ENCODE data around the gene NHP2.
A peak's percentile ranks its signal among the peaks of the same experiment; 100 is the strongest.

NHP2 gene

GRCh38 chr5:178111925-178112324, 41.8 kb downstream of the NHP2 start:
- Histone ChIP-seq H2BK12ac (ENCODE audit: low read length in 2 of 2) (no peak overlapping the region), H3K4me3 (ENCODE audit: insufficient read depth in 1 of 2, low read depth in 1 of 2, low read length in 2 of 2) (no peak overlapping the region), H3K9ac (ENCODE audit: low read length) (no peak overlapping the region), H3K27ac (ENCODE audit: low read length, poor library complexity, severe bottlenecking) (no peak overlapping the region), H2BK5ac (ENCODE audit: low read depth, low read length, poor library complexity, severe bottlenecking) (no peak overlapping the region), H3K23ac (ENCODE audit: low read length in 2 of 2) (no peak overlapping the region), H2BK120ac (ENCODE audit: low read depth, low read length) (no peak overlapping the region), H4K8ac (ENCODE audit: low read length) (no peak overlapping the region), H3K79me1 (replicated peaks; ENCODE audit: low read length, poor library complexity, severe bottlenecking) (no peaks in the 10 kb centered on the region), H3K14ac (ENCODE audit: low read length in 2 of 2) (no peak overlapping the region), H4K91ac (ENCODE audit: low read length) (no peak overlapping the region), H3K18ac (ENCODE audit: low read depth in 1 of 2, low read length in 2 of 2) (no peak overlapping the region), H2BK15ac (ENCODE audit: low read depth, poor library complexity, severe bottlenecking) (no peak overlapping the region), H2AK5ac (ENCODE audit: low read length, severe bottlenecking) (no peak overlapping the region), H3K9me3 (ENCODE audit: control insufficient read depth, low read length) (peaks cover 3% of the 10 kb centered on the region), H3K36me3 (ENCODE audit: control insufficient read depth in 1 of 2, insufficient read depth in 2 of 2, low read depth in 1 of 2, low read length in 2 of 2) (no peaks in the 10 kb centered on the region), H3K4me1 (ENCODE audit: control insufficient read depth, insufficient read depth, low read depth, low read length) (peaks cover 30% of the 10 kb centered on the region), H3K4me2 (ENCODE audit: low read length, poor library complexity, severe bottlenecking) (no peak overlapping the region), H2AFZ (ENCODE audit: low read depth, low read length) (no peak overlapping the region), H3K27me3 (ENCODE audit: control insufficient read depth in 1 of 2, insufficient read depth in 1 of 2, low read length in 2 of 2) (peaks cover 29 to 54% of the 10 kb centered on the region in 2 experiments), H3K4ac (ENCODE audit: low read depth in 1 of 2, low read length in 2 of 2) (no peak overlapping the region)
- 55% methylated on average over 3 of the region's 3 CpGs for WGBS
- peak; percentile 23 for DNase-seq

- H4K91ac ChIP-seq (ENCODE audit: low read length): no peak overlapping the region
- H3K4me1 ChIP-seq (ENCODE audit: control insufficient read depth, insufficient read depth, low read depth, low read length): peaks cover 23% of the 10 kb centered on the region
- no peak overlapping the region for H2BK15ac ChIP-seq (ENCODE audit: low read depth, poor library complexity, severe bottlenecking)
- no peak overlapping the region for H3K14ac ChIP-seq (ENCODE audit: low read length in 2 of 2)
- H2BK120ac ChIP-seq (ENCODE audit: low read depth, low read length): no peak overlapping the region
- H3K9ac ChIP-seq (ENCODE audit: low read length): no peak overlapping the region
- no peak overlapping the region for H3K23ac ChIP-seq (ENCODE audit: low read length in 2 of 2)
- H2BK5ac ChIP-seq (ENCODE audit: low read depth, low read length, poor library complexity, severe bottlenecking): no peak overlapping the region
- no peak for DNase-seq
- H2AK5ac ChIP-seq (ENCODE audit: low read length, severe bottlenecking): no peak overlapping the region
- WGBS: 86% methylated on average over 9 of the region's 9 CpGs
- H3K4me2 ChIP-seq (ENCODE audit: low read length, poor library complexity, severe bottlenecking): no peak overlapping the region
- H3K9me3 ChIP-seq (ENCODE audit: control insufficient read depth, low read length): peaks cover 3% of the 10 kb centered on the region
- no peak overlapping the region for H4K8ac ChIP-seq (ENCODE audit: low read length)
- no peak overlapping the region for H3K4me3 ChIP-seq (ENCODE audit: insufficient read depth in 1 of 2, low read depth in 1 of 2, low read length in 2 of 2)
- no peak overlapping the region for H3K4ac ChIP-seq (ENCODE audit: low read depth in 1 of 2, low read length in 2 of 2)
- no peaks in the 10 kb centered on the region for H3K36me3 ChIP-seq (ENCODE audit: control insufficient read depth in 1 of 2, insufficient read depth in 2 of 2, low read depth in 1 of 2, low read length in 2 of 2)
- H2AFZ ChIP-seq (ENCODE audit: low read depth, low read length): no peak overlapping the region
- H3K27ac ChIP-seq (ENCODE audit: low read length, poor library complexity, severe bottlenecking): no peak overlapping the region
- H3K18ac ChIP-seq (ENCODE audit: low read depth in 1 of 2, low read length in 2 of 2): no peak overlapping the region
- H3K79me1 ChIP-seq (replicated peaks; ENCODE audit: low read length, poor library complexity, severe bottlenecking): no peaks in the 10 kb centered on the region
- peaks cover 22 to 46% of the 10 kb centered on the region in 2 experiments for H3K27me3 ChIP-seq (ENCODE audit: control insufficient read depth in 1 of 2, insufficient read depth in 1 of 2, low read length in 2 of 2)
- H2BK12ac ChIP-seq (ENCODE audit: low read length in 2 of 2): no peak overlapping the region
Observed at GRCh38 chr5:178110511-178110910, 43.2 kb downstream of the NHP2 start.

- Histone ChIP-seq H3K18ac (ENCODE audit: low read depth in 1 of 2, low read length in 2 of 2) (no peak overlapping the region), H3K4me2 (ENCODE audit: low read length, poor library complexity, severe bottlenecking) (no peak overlapping the region), H2BK5ac (ENCODE audit: low read depth, low read length, poor library complexity, severe bottlenecking) (no peak overlapping the region), H3K4ac (ENCODE audit: low read depth in 1 of 2, low read length in 2 of 2) (no peak overlapping the region), H4K91ac (ENCODE audit: low read length) (no peak overlapping the region), H2BK15ac (ENCODE audit: low read depth, poor library complexity, severe bottlenecking) (no peak overlapping the region), H3K27me3 (ENCODE audit: control insufficient read depth in 1 of 2, insufficient read depth in 1 of 2, low read length in 2 of 2) (peaks cover 7 to 31% of the 10 kb centered on the region in 2 experiments), H3K14ac (ENCODE audit: low read length in 2 of 2) (no peak overlapping the region), H2BK12ac (ENCODE audit: low read length in 2 of 2) (no peak overlapping the region), H2AFZ (ENCODE audit: low read depth, low read length) (no peak overlapping the region), H3K27ac (ENCODE audit: low read length, poor library complexity, severe bottlenecking) (no peak overlapping the region), H3K36me3 (ENCODE audit: control insufficient read depth in 1 of 2, insufficient read depth in 2 of 2, low read depth in 1 of 2, low read length in 2 of 2) (no peaks in the 10 kb centered on the region), H3K23ac (ENCODE audit: low read length in 2 of 2) (no peak overlapping the region), H3K9me3 (ENCODE audit: control insufficient read depth, low read length) (peaks cover 3% of the 10 kb centered on the region), H3K4me1 (ENCODE audit: control insufficient read depth, insufficient read depth, low read depth, low read length) (peaks cover 8% of the 10 kb centered on the region), H4K8ac (ENCODE audit: low read length) (no peak overlapping the region), H2BK120ac (ENCODE audit: low read depth, low read length) (no peak overlapping the region), H3K4me3 (ENCODE audit: insufficient read depth in 1 of 2, low read depth in 1 of 2, low read length in 2 of 2) (no peak overlapping the region), H3K79me1 (replicated peaks; ENCODE audit: low read length, poor library complexity, severe bottlenecking) (no peaks in the 10 kb centered on the region), H3K9ac (ENCODE audit: low read length) (no peak overlapping the region), H2AK5ac (ENCODE audit: low read length, severe bottlenecking) (no peak overlapping the region)
- DNase-seq: no peak
Observed at GRCh38 chr5:178108966-178109365, 44.7 kb downstream of the NHP2 start.

GRCh38 chr5:178108446-178108845, 45.2 kb downstream of the NHP2 start:
- Histone ChIP-seq H3K27me3 (ENCODE audit: control insufficient read depth in 1 of 2, insufficient read depth in 1 of 2, low read length in 2 of 2) (peaks cover 7 to 28% of the 10 kb centered on the region in 2 experiments), H3K9ac (ENCODE audit: low read length) (no peak overlapping the region), H2BK12ac (ENCODE audit: low read length in 2 of 2) (no peak overlapping the region), H3K4me1 (ENCODE audit: control insufficient read depth, insufficient read depth, low read depth, low read length) (peaks cover 3% of the 10 kb centered on the region), H2BK15ac (ENCODE audit: low read depth, poor library complexity, severe bottlenecking) (no peak overlapping the region), H3K4me2 (ENCODE audit: low read length, poor library complexity, severe bottlenecking) (no peak overlapping the region), H3K4me3 (ENCODE audit: insufficient read depth in 1 of 2, low read depth in 1 of 2, low read length in 2 of 2) (no peak overlapping the region), H3K79me1 (replicated peaks; ENCODE audit: low read length, poor library complexity, severe bottlenecking) (no peaks in the 10 kb centered on the region), H3K18ac (ENCODE audit: low read depth in 1 of 2, low read length in 2 of 2) (no peak overlapping the region), H2BK120ac (ENCODE audit: low read depth, low read length) (no peak overlapping the region), H3K36me3 (ENCODE audit: control insufficient read depth in 1 of 2, insufficient read depth in 2 of 2, low read depth in 1 of 2, low read length in 2 of 2) (no peaks in the 10 kb centered on the region), H2AK5ac (ENCODE audit: low read length, severe bottlenecking) (no peak overlapping the region), H3K4ac (ENCODE audit: low read depth in 1 of 2, low read length in 2 of 2) (no peak overlapping the region), H4K8ac (ENCODE audit: low read length) (no peak overlapping the region), H2BK5ac (ENCODE audit: low read depth, low read length, poor library complexity, severe bottlenecking) (no peak overlapping the region), H3K9me3 (ENCODE audit: control insufficient read depth, low read length) (peaks cover 3% of the 10 kb centered on the region), H3K23ac (ENCODE audit: low read length in 2 of 2) (no peak overlapping the region), H3K14ac (ENCODE audit: low read length in 2 of 2) (no peak overlapping the region), H2AFZ (ENCODE audit: low read depth, low read length) (no peak overlapping the region), H4K91ac (ENCODE audit: low read length) (no peak overlapping the region), H3K27ac (ENCODE audit: low read length, poor library complexity, severe bottlenecking) (no peak overlapping the region)
- DNase-seq: no peak
- WGBS: 85% methylated on average over 7 of the region's 7 CpGs

Measured in mesenchymal stem cell (in vitro differentiated cells and primary cell).